ENCODE results near the gene NGLY1. TPM values are rescaled to one million over a fixed set of nuclear protein-coding genes. Genes with fewer than 3 reads are reported as not detected.

The NGLY1 gene
- total and polyA plus RNA-seq, 9 of the 15 experiments (the other 6 are each of a cell fraction or from before 2014, with no cell fraction given), result 52.2 to 124 (median 87.6) TPM

DNA sequence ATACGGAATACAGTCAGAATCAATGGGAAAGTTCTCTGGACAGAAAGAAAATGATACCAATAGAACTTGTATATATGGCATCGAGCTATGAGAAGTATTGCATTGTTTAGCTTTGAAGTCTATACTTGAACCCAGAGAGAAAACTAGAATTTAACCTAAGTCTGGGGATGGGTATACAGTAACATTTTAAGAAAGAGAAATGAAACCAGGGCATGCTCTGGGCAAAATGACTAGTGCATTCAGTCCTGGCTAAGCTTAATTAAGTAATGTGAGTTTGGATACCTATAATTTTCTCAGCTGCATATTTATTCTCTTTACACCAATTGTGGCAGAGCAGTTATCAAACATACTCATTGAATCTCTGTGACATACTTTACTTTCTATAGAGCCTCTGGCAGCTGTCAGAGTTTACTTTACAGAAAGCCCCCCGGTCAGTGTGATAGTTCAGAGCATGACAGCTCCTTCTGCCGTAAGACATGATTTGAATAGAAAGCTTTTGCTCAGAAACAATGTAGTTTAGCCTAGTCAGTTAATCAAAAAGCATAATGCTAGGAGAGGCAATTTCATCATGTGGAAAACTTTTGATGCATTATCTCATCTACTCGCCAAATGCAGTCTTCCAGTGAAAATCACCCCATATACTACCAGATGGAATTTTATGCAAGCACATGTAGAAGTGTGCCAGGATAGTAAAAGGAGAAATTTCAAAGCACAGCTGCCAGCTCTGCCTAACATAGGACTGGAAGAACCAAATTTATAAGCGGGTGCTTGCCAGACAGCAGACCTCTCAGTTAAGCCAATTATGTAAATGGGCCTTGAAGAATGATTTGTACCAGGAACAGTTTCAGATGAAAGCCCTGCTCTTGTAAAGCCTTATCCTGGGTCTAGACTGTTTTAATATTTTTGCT, 47.4 kb upstream of the NGLY1 start:
- Histone ChIP-seq H3K4me2 (ENCODE audit: insufficient read depth, low read length) (no peak overlapping the region), H4K20me1 (replicated peaks; ENCODE audit: control insufficient read depth, insufficient read depth, low read length) (no peaks in the 10 kb centered on the region), H3K27me3 (ENCODE audit: control insufficient read depth in 2 of 2, insufficient read depth in 2 of 2, low read length in 2 of 2) (no peaks in the 10 kb centered on the region; a peak in 1 of 5 replicates), H3K79me2 (ENCODE audit: control insufficient read depth, insufficient read depth, low read length) (no peaks in the 10 kb centered on the region), H3K9me1 (ENCODE audit: control insufficient read depth, insufficient read depth, low read length) (no peaks in the 10 kb centered on the region), H2AFZ (ENCODE audit: low read depth, low read length) (no peak overlapping the region), H3K4me1 (replicated peaks in 1 of 2; ENCODE audit: control insufficient read depth in 2 of 2, insufficient read depth in 2 of 2, low read length in 2 of 2) (no peaks in the 10 kb centered on the region), H3K9ac (ENCODE audit: insufficient read depth in 1 of 2, low read depth in 2 of 2, low read length in 2 of 2) (no peak overlapping the region), H3K36me3 (ENCODE audit: control insufficient read depth, insufficient read depth, low read length) (no peaks in the 10 kb centered on the region), H3K9me3 (replicated peaks; ENCODE audit: control insufficient read depth, insufficient read depth, low read depth, low read length) (no peaks in the 10 kb centered on the region), H3K27ac (ENCODE audit: extremely low read depth, low read depth, low read length) (no peak overlapping the region), H3K4me3 (no peak overlapping the region)
- 3% methylated on average over 6 of the region's 6 CpGs for WGBS (ENCODE audit: insufficient coverage, low coverage, missing lambda C conversion rate)
- FAIRE-seq (peak; percentile 46), DNase-seq (ENCODE audit: extremely low read depth in 1 of 4, low spot score in 3 of 4) (no peak), ATAC-seq (no peak)
- no TSS peak for BruUV-seq (replicated peaks)
- ChIA-PET CTCF (ENCODE audit: low intra/inter-chr PET ratio) (interaction anchor here (1.5 kb wide), 1 partner anchor 183 kb away, joined by 4 read pairs; no protein-coding TSS in a partner anchor), POLR2A (interaction anchor here (1.0 to 1.2 kb wide), 2 partner anchors 7 to 20 kb away, joined by 3 read pairs; no protein-coding TSS in a partner anchor)
- in situ Hi-C loops (cut with MboI) (no loop called here), intact Hi-C loops (cut with micrococcal nuclease) (no loop called here)
- TF ChIP-seq ZBTB17 (CRISPR knock-in tag; IDR thresholded peaks at IDR 0.05), result no peak
- TF ChIP-seq GATAD2B (IDR thresholded peaks at IDR 0.05; ENCODE audit: borderline replicate concordance), result no peak
- TF ChIP-seq, protein P1, sequence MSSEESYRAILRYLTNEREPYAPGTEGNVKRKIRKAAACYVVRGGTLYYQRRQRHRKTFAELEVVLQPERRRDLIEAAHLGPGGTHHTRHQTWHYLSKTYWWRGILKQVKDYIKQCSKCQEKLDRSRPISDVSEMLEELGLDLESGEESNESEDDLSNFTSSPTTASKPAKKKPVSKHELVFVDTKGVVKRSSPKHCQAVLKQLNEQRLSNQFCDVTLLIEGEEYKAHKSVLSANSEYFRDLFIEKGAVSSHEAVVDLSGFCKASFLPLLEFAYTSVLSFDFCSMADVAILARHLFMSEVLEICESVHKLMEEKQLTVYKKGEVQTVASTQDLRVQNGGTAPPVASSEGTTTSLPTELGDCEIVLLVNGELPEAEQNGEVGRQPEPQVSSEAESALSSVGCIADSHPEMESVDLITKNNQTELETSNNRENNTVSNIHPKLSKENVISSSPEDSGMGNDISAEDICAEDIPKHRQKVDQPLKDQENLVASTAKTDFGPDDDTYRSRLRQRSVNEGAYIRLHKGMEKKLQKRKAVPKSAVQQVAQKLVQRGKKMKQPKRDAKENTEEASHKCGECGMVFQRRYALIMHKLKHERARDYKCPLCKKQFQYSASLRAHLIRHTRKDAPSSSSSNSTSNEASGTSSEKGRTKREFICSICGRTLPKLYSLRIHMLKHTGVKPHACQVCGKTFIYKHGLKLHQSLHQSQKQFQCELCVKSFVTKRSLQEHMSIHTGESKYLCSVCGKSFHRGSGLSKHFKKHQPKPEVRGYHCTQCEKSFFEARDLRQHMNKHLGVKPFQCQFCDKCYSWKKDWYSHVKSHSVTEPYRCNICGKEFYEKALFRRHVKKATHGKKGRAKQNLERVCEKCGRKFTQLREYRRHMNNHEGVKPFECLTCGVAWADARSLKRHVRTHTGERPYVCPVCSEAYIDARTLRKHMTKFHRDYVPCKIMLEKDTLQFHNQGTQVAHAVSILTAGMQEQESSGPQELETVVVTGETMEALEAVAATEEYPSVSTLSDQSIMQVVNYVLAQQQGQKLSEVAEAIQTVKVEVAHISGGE (CRISPR knock-in tag; IDR thresholded peaks at IDR 0.05), result no peak
- TF ChIP-seq FOXK1 (CRISPR knock-in tag; IDR thresholded peaks at IDR 0.05; ENCODE audit: borderline replicate concordance), result no peak
- TF ChIP-seq PHB (CRISPR knock-in tag; IDR thresholded peaks at IDR 0.05), result no peak
- TF ChIP-seq, protein P2, sequence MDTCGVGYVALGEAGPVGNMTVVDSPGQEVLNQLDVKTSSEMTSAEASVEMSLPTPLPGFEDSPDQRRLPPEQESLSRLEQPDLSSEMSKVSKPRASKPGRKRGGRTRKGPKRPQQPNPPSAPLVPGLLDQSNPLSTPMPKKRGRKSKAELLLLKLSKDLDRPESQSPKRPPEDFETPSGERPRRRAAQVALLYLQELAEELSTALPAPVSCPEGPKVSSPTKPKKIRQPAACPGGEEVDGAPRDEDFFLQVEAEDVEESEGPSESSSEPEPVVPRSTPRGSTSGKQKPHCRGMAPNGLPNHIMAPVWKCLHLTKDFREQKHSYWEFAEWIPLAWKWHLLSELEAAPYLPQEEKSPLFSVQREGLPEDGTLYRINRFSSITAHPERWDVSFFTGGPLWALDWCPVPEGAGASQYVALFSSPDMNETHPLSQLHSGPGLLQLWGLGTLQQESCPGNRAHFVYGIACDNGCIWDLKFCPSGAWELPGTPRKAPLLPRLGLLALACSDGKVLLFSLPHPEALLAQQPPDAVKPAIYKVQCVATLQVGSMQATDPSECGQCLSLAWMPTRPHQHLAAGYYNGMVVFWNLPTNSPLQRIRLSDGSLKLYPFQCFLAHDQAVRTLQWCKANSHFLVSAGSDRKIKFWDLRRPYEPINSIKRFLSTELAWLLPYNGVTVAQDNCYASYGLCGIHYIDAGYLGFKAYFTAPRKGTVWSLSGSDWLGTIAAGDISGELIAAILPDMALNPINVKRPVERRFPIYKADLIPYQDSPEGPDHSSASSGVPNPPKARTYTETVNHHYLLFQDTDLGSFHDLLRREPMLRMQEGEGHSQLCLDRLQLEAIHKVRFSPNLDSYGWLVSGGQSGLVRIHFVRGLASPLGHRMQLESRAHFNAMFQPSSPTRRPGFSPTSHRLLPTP (IDR thresholded peaks at IDR 0.05; ENCODE audit: borderline replicate concordance, extremely low read depth, insufficient read length), result no peak
- TF ChIP-seq SAP30 (IDR thresholded peaks at IDR 0.05; ENCODE audit: borderline replicate concordance, insufficient read depth, low read depth, low read length, poor library complexity, severe bottlenecking), result no peak
- TF ChIP-seq, protein P3, sequence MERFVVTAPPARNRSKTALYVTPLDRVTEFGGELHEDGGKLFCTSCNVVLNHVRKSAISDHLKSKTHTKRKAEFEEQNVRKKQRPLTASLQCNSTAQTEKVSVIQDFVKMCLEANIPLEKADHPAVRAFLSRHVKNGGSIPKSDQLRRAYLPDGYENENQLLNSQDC (CRISPR knock-in tag; IDR thresholded peaks at IDR 0.05), result no peak
- no peak for TF ChIP-seq XRCC5 (IDR thresholded peaks at IDR 0.05; ENCODE audit: low read depth, low read length)
